ENCODE data around the gene HDAC1. TPM values are rescaled to one million over a fixed set of nuclear protein-coding genes. Genes with fewer than 3 reads are reported as not detected.
"Not testable (repeated sequence)": the region's sequence is repeated elsewhere in the genome, so short reads cannot be mapped to it uniquely, and the experiment has no call there.

Gene HDAC1
- total RNA-seq, 1 donor from 2014 or later = 40.4 TPM

- no peaks in the 10 kb centered on the region for H3K9me3 ChIP-seq (replicated peaks)
- H3K27ac ChIP-seq (replicated peaks) = no peak overlapping the region
- H3K27me3 ChIP-seq (ENCODE audit: low read depth) = no peaks in the 10 kb centered on the region
- H3K36me3 ChIP-seq = no peaks in the 10 kb centered on the region
- intact Hi-C loops (cut with micrococcal nuclease) = no loop called here
- no peak for DNase-seq
- TF ChIP-seq CTCF (IDR thresholded peaks at IDR 0.05; ENCODE audit: borderline replicate concordance) = no peak
- no peak overlapping the region for H3K4me3 ChIP-seq
- no peaks in the 10 kb centered on the region for H3K4me1 ChIP-seq
Measured at GRCh38 chr1:32285658-32286057, 6.2 kb upstream of the HDAC1 start.

- Histone ChIP-seq H3K9me3 (replicated peaks) (no peaks in the 10 kb centered on the region), H3K27ac (replicated peaks) (no peak overlapping the region), H3K36me3 (no peaks in the 10 kb centered on the region), H3K4me3 (no peak overlapping the region), H3K27me3 (ENCODE audit: low read depth) (no peaks in the 10 kb centered on the region), H3K4me1 (peaks cover 8% of the 10 kb centered on the region)
- no peak for TF ChIP-seq CTCF (IDR thresholded peaks at IDR 0.05; ENCODE audit: borderline replicate concordance)
- intact Hi-C loops (cut with micrococcal nuclease) = no loop called here
- no peak for DNase-seq
Measured at GRCh38 chr1:32286763-32287162, 5.1 kb upstream of the HDAC1 start.

GRCh38 chr1:32289256-32289655 lies 2.6 kb upstream of the HDAC1 start:
- no peak for TF ChIP-seq CTCF (IDR thresholded peaks at IDR 0.05; ENCODE audit: borderline replicate concordance)
- peaks cover 23% of the 10 kb centered on the region for H3K4me1 ChIP-seq
- no peak overlapping the region for H3K27ac ChIP-seq (replicated peaks)
- H3K27me3 ChIP-seq (ENCODE audit: low read depth) = no peaks in the 10 kb centered on the region
- no peak overlapping the region for H3K4me3 ChIP-seq
- no peaks in the 10 kb centered on the region for H3K9me3 ChIP-seq (replicated peaks)
- intact Hi-C loops (cut with micrococcal nuclease) = no loop called here
- DNase-seq = no peak
- H3K36me3 ChIP-seq = no peaks in the 10 kb centered on the region

- DNase-seq = no peak
- H3K27me3 ChIP-seq (ENCODE audit: low read depth) = no peaks in the 10 kb centered on the region
- no peak for TF ChIP-seq CTCF (IDR thresholded peaks at IDR 0.05; ENCODE audit: borderline replicate concordance)
- peaks cover 26% of the 10 kb centered on the region for H3K4me1 ChIP-seq
- intact Hi-C loops (cut with micrococcal nuclease) = no loop called here
- H3K9me3 ChIP-seq (replicated peaks) = no peaks in the 10 kb centered on the region
- peak overlapping the region; percentile 88 for H3K4me3 ChIP-seq
- H3K27ac ChIP-seq (replicated peaks) = peak overlapping the region; percentile 88
- no peaks in the 10 kb centered on the region for H3K36me3 ChIP-seq
Measured at GRCh38 chr1:32291145-32291707, 657 bp upstream of the HDAC1 start.

GRCh38 chr1:32298211-32298610 lies 6.3 kb downstream of the HDAC1 start:
- DNase-seq; H3K9me3 ChIP-seq (replicated peaks); H3K27ac ChIP-seq (replicated peaks); intact Hi-C loops (cut with micrococcal nuclease); H3K36me3 ChIP-seq; H3K4me1 ChIP-seq; H3K4me3 ChIP-seq; H3K27me3 ChIP-seq (ENCODE audit: low read depth): not testable (repeated sequence)

- intact Hi-C loops (cut with micrococcal nuclease) = no loop called here
Measured at GRCh38 chr1:32299327-32299726, 7.4 kb downstream of the HDAC1 start.

More at GRCh38 chr1:32299327-32299726, 7.4 kb downstream of the HDAC1 start:
- no peak for TF ChIP-seq CTCF (IDR thresholded peaks at IDR 0.05; ENCODE audit: borderline replicate concordance)
- Histone ChIP-seq H3K9me3 (replicated peaks) (no peaks in the 10 kb centered on the region), H3K27me3 (ENCODE audit: low read depth) (no peaks in the 10 kb centered on the region), H3K4me3 (no peak overlapping the region), H3K36me3 (peaks cover 20% of the 10 kb centered on the region), H3K4me1 (peaks cover 9% of the 10 kb centered on the region), H3K27ac (replicated peaks) (no peak overlapping the region)
- DNase-seq = no peak
